CD4-positive, CD25-positive, alpha-beta regulatory T cell (primary cell): ENCODE results near the gene SLC7A4. TPM values are rescaled to one million over a fixed set of nuclear protein-coding genes. Genes with fewer than 3 reads are reported as not detected.
"Not testable (repeated sequence)": the region's sequence is repeated elsewhere in the genome, so short reads cannot be mapped to it uniquely, and the experiment has no call there.

Source experiments
- ATAC-seq, 2 donors: fragments of 150-1000 bp; cut with Tn5 transposase; one replicate each; pipeline ENCODE4 v1.10.0; 2021; ENCODE audit warnings: low read depth in 2 of 2, moderate number of reproducible peaks in 2 of 2, moderate library complexity in 1 of 2
- DNase-seq, 3 donors: peaks; one replicate each; pipeline versions ENCODE4 v3.0.0 to v3.0.0-alpha.2; 2012 to 2022; ENCODE audit warnings: mixed read lengths in 1 of 3
- H3K27ac ChIP-seq: one replicate; pipeline ENCODE4 v1.7.0; 2013; ENCODE audit warnings: mild to moderate bottlenecking, low read length; ENCODE audit not compliant: insufficient read depth, poor library complexity, severe bottlenecking
- H3K27me3 ChIP-seq: one replicate; pipeline ENCODE4 v1.7.0; 2013; ENCODE audit warnings: low read length; ENCODE audit not compliant: control insufficient read depth, insufficient read depth
- H3K36me3 ChIP-seq: one replicate; pipeline ENCODE4 v1.7.0; 2013; ENCODE audit warnings: mild to moderate bottlenecking, low read length, moderate library complexity; ENCODE audit not compliant: control insufficient read depth, insufficient read depth
- H3K4me1 ChIP-seq: 2 replicates; pipeline ENCODE4 v1.7.0; 2013; ENCODE audit warnings: mild to moderate bottlenecking, low read length; ENCODE audit not compliant: insufficient read depth, control insufficient read depth, poor library complexity, severe bottlenecking
- H3K4me3 ChIP-seq: one replicate; pipeline ENCODE4 v1.7.0; 2013; ENCODE audit warnings: low read depth, mild to moderate bottlenecking, low read length, moderate library complexity
- H3K9me3 ChIP-seq, 2 experiments: 1 replicate in 1 of 2; 2 replicates in 1 of 2; pipeline ENCODE4 v1.7.0; 2013; ENCODE audit warnings: low read length in 2 of 2, mild to moderate bottlenecking in 1 of 2, moderate library complexity in 1 of 2; ENCODE audit not compliant: control insufficient read depth in 2 of 2
- H3K27ac Mint-ChIP-seq, 3 donors: one replicate each; pipeline ENCODE4 v1.8.0; 2020 to 2022; ENCODE audit warnings: mild to moderate bottlenecking in 3 of 3, mixed read lengths in 3 of 3, moderate library complexity in 2 of 3
- H3K27me3 Mint-ChIP-seq: one replicate; pipeline ENCODE4 v1.8.0; 2022; ENCODE audit warnings: mild to moderate bottlenecking, mixed read lengths
- H3K36me3 Mint-ChIP-seq: one replicate; pipeline ENCODE4 v1.8.0; 2020; ENCODE audit warnings: mixed read lengths
- H3K4me1 Mint-ChIP-seq, 4 donors: one replicate each; pipeline ENCODE4 v1.8.0; 2020 to 2022; ENCODE audit warnings: mixed read lengths in 4 of 4, mild to moderate bottlenecking in 1 of 4
- H3K4me3 Mint-ChIP-seq, 4 donors: one replicate each; pipeline ENCODE4 v1.8.0; 2020 to 2022; ENCODE audit warnings: mild to moderate bottlenecking in 4 of 4, mixed read lengths in 4 of 4, moderate library complexity in 3 of 4
- H3K9me3 Mint-ChIP-seq, 7 donors: one replicate each; pipeline ENCODE4 v1.8.0; 2020 to 2022; ENCODE audit warnings: mixed read lengths in 7 of 7, mild to moderate bottlenecking in 3 of 7, moderate library complexity in 2 of 7
- polyA plus RNA-seq, 4 donors: library from polyadenylated mRNA; unstranded; fragments of 300-500 nt; fragmentation: Illumina TruSeq; gene quantifications; one replicate each; pipeline ENCODE4 v1.2.3, GENCODE V29; 2021
- total RNA-seq: library from RNA; stranded (reverse); gene quantifications from one replicate; pipeline ENCODE4 v1.2.3, GENCODE V29; 2022

The SLC7A4 gene
- total and polyA plus RNA-seq, 5 donors from 2014 or later: 0.09 TPM; not detected in 4

GRCh38 chr22:21067901-21068680, 35.7 kb upstream of the SLC7A4 start:
- DNase-seq: no peak
- peak overlapping the region in 1 of 3 donors; percentile 60 for H3K27ac Mint-ChIP-seq
- ATAC-seq: no peak
- H3K36me3 Mint-ChIP-seq: no peaks in the 10 kb centered on the region
- Histone ChIP-seq H3K27me3 (no peaks in the 10 kb centered on the region), H3K4me1 (no peaks in the 10 kb centered on the region), H3K27ac (no peak overlapping the region), H3K4me3 (no peak overlapping the region), H3K9me3 (no peaks in the 10 kb centered on the region), H3K36me3 (no peaks in the 10 kb centered on the region)
- H3K27me3 Mint-ChIP-seq: peaks cover 10% of the 10 kb centered on the region
- no peaks in the 10 kb centered on the region for H3K4me1 Mint-ChIP-seq
- H3K4me3 Mint-ChIP-seq: no peak overlapping the region
- H3K9me3 Mint-ChIP-seq: no peaks in the 10 kb centered on the region

DNA sequence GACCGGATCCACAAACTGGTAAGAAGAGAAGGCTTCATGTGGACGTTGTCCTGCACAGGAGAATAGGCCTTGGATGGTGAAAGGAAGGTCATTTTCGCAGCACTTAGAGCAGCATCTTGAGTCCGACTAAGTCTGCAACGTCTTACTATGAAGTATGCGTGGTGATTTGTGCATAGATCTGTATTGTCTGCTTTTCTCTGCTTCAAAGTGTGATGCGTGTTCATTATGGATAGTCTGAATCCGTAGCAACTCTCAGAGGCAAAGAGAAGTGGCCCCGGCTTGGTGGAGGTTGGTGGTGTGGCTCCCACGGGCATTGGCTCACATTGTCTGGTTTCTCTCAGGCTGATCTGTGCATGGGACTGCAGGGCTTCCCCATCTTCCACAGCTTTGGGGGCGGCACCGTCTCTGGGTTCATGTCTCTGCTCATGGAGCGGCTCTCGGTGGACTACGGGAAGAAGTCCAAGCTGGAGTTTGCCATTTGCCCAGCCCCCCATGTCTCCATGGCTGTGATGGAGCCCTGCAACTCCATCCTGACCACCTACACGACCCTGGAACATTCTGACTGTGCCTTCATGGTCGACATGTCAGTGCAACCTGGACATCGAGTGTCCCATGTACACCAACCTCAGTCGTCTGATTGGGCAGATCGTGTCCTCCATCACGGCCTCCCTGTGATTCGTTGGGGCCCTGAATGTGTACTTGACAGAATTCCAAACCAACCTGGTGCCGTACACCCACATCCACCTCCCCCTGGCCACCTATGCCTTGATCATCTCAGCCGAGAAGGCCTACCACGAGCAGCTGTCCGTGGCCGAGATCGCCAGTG, 34.9 kb upstream of the SLC7A4 start:
- no peaks in the 10 kb centered on the region for H3K9me3 Mint-ChIP-seq

DNA sequence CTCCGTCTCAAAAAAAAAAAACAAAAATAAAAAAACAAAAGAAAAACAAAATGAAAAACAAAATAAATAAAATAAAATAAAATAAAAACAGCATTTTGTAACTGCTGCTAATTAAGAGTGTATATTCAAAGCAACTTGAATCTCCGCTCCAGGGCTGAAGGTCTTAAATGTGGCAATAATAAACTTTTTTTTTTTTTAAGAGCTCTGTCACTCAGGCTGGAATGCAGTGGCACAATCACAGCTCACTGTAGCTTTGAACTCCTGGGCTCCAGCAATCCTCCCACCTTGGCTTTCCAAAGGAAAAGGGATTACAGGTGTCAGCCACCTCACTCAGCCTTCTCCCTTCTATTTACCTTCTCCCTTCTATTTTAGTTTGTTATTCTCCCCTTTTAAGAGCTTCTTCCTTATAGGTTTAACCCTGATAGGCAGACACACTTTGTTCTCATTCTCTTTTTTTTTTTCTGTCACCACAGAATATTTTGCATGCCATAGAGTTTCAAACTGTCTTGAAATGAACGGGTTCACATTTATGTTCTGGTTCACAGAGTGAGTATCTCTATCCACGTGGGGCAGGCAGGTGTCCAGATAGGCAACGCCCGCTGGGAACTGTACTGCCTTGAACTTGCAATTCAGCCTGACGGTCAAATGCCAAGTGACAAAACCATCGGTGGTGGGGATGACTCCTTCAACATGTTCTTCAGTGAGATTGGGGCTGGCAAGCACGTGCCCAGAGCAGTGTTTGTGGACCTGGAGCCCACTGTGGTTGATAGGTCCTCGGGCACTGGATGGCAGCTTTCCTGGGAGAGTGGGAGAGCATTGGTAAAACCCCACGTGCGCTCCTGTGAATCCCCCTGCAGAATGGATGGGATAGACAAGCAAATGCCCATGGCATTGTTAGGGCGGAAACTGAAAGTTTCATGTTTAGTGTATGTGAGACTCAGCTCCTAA, 32.8 kb upstream of the SLC7A4 start:
- no peaks in the 10 kb centered on the region for H3K36me3 Mint-ChIP-seq
- no peaks in the 10 kb centered on the region for H3K36me3 ChIP-seq
- no peak for ATAC-seq
- DNase-seq: no peak
- no peaks in the 10 kb centered on the region for H3K4me1 ChIP-seq
- peak overlapping the region in 1 of 3 donors; percentile 60 for H3K27ac Mint-ChIP-seq
- H3K27ac ChIP-seq: no peak overlapping the region
- H3K27me3 ChIP-seq: no peaks in the 10 kb centered on the region
- no peaks in the 10 kb centered on the region for H3K4me1 Mint-ChIP-seq
- peaks cover 10% of the 10 kb centered on the region for H3K27me3 Mint-ChIP-seq
- H3K9me3 Mint-ChIP-seq: peaks cover 0 to 5% (median 0%) of the 10 kb centered on the region in 7 donors
- no peaks in the 10 kb centered on the region for H3K9me3 ChIP-seq
- H3K4me3 Mint-ChIP-seq: no peak overlapping the region
- H3K4me3 ChIP-seq: no peak overlapping the region

More for the DNA sequence above, 34.9 kb upstream of the SLC7A4 start:
- Histone ChIP-seq H3K4me3 (no peak overlapping the region), H3K27me3 (no peaks in the 10 kb centered on the region), H3K27ac (no peak overlapping the region), H3K36me3 (no peaks in the 10 kb centered on the region), H3K4me1 (no peaks in the 10 kb centered on the region), H3K9me3 (no peaks in the 10 kb centered on the region)
- H3K27me3 Mint-ChIP-seq: peaks cover 10% of the 10 kb centered on the region
- no peak overlapping the region for H3K4me3 Mint-ChIP-seq
- DNase-seq (no peak), ATAC-seq (no peak)
- H3K27ac Mint-ChIP-seq: peak overlapping the region in 1 of 3 donors; percentile 60
- no peaks in the 10 kb centered on the region for H3K4me1 Mint-ChIP-seq
- no peaks in the 10 kb centered on the region for H3K36me3 Mint-ChIP-seq

DNA sequence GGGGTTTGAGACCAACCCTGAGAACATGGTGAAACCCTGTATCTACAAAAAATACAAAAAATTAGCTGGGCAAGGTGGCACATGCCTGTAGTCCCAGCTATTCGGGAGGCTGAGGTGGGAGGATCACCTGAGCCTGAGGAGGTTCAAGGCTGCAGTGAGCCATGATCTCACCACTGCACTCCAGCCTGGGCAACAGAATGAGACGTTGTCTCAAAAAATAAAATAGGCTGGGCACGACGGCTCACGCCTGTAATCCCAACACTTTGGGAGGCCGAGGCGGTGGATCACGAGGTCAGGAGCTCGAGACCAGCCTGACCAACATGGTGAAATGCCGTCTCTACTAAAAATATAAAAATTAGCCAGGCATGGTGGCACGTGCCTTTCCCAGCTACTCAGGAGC, 32.1 kb upstream of the SLC7A4 start:
- H3K4me1 Mint-ChIP-seq, H3K27ac ChIP-seq, H3K36me3 ChIP-seq, H3K36me3 Mint-ChIP-seq, H3K9me3 Mint-ChIP-seq, H3K4me3 Mint-ChIP-seq, DNase-seq, H3K4me3 ChIP-seq, H3K4me1 ChIP-seq, H3K27ac Mint-ChIP-seq, ATAC-seq, H3K9me3 ChIP-seq, H3K27me3 ChIP-seq: not testable (repeated sequence)
- H3K27me3 Mint-ChIP-seq: peaks cover 10% of the 10 kb centered on the region

- H3K4me3 Mint-ChIP-seq, H3K4me1 Mint-ChIP-seq: not testable (repeated sequence)
These were observed 29.4 kb upstream of the SLC7A4 start for GRCh38 chr22:21061660-21062321.

DNA sequence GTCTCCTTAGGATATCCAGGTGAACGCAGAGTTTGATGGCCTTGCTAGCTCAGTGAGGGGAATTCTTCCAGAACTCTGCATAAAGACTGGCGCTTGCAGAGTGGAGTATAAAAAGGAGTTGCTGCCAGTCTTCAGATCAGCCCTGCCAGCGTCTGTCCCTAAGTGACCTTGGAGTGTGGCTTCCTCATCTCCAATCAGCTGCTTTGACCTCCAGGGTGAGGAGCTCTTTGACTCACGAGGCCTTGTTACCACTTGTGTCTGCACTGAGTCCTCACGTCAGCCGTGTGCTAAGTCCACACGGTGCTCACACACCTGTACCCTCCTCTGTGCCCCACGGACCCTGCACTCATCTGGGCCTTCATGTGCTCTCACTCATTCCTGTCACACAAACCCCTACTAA, 28.0 kb upstream of the SLC7A4 start:
- H3K27me3 Mint-ChIP-seq, H3K36me3 Mint-ChIP-seq, H3K36me3 ChIP-seq, DNase-seq, H3K4me3 Mint-ChIP-seq, H3K4me3 ChIP-seq, ATAC-seq, H3K9me3 ChIP-seq, H3K27me3 ChIP-seq, H3K4me1 ChIP-seq, H3K9me3 Mint-ChIP-seq, H3K27ac Mint-ChIP-seq, H3K27ac ChIP-seq: not testable (repeated sequence)
- H3K4me1 Mint-ChIP-seq: peaks cover 0 to 15% (median 4%) of the 10 kb centered on the region in 4 donors

More at GRCh38 chr22:21061660-21062321, 29.4 kb upstream of the SLC7A4 start:
- H3K27me3 ChIP-seq, H3K9me3 Mint-ChIP-seq, H3K27ac Mint-ChIP-seq, H3K4me3 ChIP-seq, ATAC-seq, DNase-seq, H3K9me3 ChIP-seq, H3K36me3 Mint-ChIP-seq, H3K27ac ChIP-seq, H3K4me1 ChIP-seq, H3K36me3 ChIP-seq: not testable (repeated sequence)
- peaks cover 10% of the 10 kb centered on the region for H3K27me3 Mint-ChIP-seq

DNA sequence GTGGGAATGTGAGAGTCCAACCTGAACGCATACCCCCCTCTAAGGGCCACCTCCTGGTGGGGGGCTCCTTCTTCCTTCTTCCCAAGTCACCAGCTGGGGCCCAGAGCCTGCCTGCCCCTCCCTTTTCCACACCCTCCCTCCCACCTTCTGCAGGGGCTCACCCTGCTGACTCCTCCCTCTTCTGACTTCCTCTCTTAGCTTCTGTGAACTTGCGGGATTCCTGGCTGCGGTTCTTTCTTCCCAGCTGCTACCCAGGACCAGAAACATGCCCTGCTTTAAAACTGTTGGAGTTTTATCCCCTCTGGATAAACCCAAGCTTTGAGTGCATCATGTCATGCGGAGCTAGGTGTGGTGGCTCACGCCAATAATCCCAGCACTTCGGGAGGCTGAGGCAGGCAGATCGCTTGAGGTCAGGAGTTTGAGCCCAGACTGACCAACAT, 23.5 kb upstream of the SLC7A4 start:
- H3K9me3 ChIP-seq: no peaks in the 10 kb centered on the region
- Mint-ChIP-seq H3K36me3 (no peaks in the 10 kb centered on the region), H3K4me1 (peaks cover 0 to 23% (median 4%) of the 10 kb centered on the region in 4 donors), H3K27me3 (peaks cover 10% of the 10 kb centered on the region), H3K9me3 (no peaks in the 10 kb centered on the region), H3K27ac (no peak overlapping the region), H3K4me3 (peak overlapping the region in 3 of 4 donors; percentile 56 to 67 (median 64))
- ATAC-seq: no peak
- peaks cover 3% of the 10 kb centered on the region for H3K27me3 ChIP-seq
- no peak overlapping the region for H3K4me3 ChIP-seq
- H3K36me3 ChIP-seq: no peaks in the 10 kb centered on the region
- no peak overlapping the region for H3K27ac ChIP-seq
- peaks cover 8% of the 10 kb centered on the region for H3K4me1 ChIP-seq
- no peak for DNase-seq
